ENCODE measurements around the gene ACTR1B.
"Not testable (repeated sequence)": the region's sequence is repeated elsewhere in the genome, so short reads cannot be mapped to it uniquely, and the experiment has no call there.

ACTR1B gene

DNA sequence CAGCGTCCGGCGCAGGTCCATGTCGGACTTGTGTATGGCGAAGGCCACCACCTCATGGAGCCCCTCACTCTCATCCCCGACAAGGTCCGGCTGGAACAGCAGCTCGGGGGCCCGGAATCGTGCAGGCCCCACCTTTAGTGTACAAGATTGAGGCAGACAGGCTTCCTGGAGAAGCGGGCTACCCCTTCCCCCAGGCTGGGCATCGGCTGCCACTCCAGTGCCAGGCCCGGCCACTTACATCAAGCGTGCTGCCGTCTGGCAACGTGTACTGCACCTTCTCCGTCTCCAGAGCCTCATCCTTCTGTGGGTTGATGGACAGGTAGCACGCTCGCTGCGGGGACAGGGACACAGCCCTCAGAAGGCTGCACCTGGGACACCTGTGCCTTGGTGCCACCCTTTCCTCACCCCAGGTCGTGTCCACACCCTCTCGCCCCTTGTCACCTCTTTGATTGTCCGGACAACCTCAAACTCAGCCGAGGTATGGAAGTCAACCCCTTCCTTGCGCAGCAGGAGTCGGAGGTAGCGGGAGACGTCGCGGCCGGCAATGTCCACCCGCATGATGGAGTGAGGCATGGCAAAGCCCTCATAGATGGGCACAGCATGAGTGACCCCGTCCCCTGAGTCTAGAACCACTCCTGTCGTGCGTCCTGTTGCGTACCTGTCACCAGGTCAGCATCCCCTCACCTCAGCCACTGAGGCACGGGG, 5.7 kb downstream of the ACTR1B start:
- no peak for DNase-seq

DNA sequence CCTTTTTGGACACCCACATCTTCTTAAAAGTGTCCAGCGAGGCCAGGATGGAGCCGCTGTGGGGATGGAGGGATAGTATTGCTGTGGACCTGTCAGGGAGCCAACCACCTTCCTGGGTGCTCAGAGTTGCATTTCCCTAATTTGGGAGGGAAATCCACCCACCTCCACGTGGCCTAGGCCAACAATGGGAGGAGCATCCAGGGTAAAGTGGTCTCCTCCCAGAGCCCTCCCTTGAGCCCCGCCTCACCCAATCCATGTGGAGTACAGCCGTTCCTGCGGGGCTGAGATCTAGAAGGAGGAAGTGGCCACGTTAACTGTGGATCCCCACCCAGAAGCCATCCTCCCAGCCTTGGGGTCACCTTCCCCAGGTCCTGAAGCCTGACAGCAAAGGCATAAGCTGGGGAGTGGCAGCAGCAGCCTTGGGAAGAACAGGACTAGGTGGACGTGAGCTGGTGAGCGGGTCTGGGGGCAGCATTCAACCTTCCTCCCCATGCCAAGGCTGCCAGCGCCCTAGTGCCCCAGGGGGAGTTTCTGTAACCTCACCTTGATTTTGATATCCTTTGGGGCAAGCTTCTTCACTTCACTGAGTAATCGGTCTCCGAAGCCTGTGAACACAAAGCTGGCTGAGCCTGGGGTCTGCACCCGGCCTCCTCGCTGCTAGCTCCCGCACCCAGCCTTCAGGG, 6.8 kb downstream of the ACTR1B start:
- no peak for DNase-seq

DNA sequence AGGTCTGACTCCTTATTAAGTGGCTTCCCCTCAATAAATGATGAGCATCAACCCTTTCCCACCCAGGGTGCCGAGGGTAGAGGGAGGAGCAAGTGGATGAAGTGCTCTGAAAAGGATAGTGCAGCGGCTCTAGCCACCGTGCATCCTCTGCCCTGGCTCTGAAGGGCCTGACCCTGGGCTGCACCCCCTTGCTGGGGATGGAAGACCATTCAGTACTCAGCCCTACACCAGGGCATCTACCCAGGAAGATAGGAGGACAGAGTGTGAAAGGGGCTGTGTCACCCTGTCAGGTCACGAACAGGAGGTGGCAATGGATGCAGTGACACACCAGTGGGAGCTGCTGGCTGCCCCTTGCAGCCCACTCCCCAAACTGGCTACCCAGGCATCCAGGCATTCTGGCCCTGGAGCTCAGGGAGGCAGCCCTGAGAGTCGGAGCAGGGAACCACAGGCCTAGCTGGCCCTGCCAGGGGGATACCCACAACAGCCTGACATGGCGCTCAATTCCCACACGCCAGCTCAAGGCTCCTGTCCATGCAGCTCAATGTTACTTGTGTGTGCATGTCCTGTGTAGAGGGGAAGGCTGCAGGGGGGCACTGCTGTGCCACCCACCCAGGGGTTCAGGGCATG, 7.6 kb downstream of the ACTR1B start:
- DNase-seq: no peak

DNA sequence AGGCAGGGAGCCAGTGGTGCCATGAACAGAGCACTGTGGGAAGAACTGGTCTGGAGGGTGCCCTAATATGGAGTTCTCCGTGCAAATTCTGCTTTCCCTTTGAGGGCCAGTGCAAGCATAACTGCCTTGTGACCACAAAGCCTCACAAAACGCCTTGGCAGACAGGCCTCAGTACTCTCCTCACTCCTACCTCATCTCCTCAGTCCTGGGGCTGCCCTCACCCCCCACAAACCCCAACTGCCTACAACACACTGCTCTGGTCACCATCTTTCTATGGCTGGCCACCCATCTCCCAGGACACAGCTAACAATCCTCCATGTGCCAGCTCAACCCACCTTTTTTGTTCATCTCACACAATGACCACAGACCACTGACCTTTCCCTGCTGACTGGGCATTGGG, 9.1 kb downstream of the ACTR1B start:
- no peak for DNase-seq

DNA sequence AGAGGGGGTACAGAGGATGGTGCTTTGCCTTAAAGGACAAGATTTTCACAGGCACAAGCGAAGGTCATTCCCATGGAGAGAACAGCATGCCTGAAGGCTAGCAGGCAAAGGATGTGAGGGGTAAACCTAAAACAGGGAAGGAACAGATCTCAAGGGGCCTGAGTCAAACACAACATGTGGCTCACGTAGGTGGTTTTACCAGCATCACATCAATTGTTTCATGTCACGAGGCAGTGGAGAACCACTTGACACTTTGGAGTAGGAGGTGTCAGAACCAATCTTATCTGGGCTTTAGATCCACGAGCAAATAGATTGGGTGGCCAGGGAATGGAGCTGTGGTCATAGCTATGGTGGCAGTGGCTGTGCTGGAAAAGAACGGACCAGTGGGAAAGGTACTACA, 9.5 kb downstream of the ACTR1B start:
- no peak for DNase-seq

DNA sequence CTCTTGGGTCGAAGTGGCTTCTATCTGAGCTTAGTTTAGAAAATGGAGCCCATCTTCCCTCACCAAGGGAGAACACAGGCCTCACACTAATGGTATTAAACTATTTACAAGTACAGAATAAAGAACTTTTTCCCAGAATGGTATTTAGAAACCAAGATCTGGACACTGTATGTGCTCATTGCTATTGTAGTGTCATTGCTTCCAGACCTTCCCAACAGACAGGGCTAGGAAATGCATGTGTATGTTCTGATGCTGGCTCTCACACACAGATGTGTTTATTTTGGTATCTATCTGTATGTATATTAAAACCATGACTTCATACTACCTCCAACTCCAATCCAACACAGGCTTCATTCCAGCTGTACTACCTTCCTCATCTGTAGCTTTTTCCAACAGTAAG, 10.0 kb downstream of the ACTR1B start:
- DNase-seq: no peak

DNA sequence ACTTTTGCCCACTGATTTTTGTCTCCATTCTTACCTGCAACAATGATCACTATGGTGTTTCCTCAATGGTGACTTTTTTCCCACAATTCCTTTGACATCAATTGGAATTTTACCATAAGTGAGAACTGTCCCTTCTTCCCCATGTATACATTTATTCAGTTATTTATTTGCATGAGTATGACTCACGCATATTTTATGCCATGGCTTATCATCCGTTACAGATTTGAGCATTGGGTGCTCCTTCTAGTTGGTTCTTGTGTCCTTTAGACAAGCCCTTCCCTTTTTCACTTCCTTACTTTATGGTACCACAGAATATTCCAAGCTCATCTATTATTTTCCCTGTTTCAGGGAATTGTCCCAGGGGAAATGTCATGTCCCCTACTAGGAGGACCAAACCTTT, 10.4 kb downstream of the ACTR1B start:
- DNase-seq: no peak

DNA sequence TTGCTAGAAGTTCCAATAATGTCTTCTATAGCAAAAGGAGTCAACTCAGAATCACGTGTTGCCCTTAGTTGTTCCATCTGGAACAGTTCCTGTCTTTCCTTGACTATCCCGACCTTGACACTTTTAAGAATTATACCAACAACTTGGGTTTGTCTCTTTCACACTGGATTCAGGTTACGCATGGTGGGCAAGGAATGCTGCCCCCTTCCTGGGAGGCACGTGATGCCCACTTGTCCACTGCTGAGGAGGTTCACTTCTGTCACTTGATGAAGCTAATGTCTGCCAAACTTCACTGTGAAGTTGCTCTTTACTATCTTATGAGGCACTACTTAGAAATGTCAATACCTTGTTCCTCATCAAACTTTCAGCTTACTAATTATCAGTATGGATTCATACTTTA, 12.7 kb downstream of the ACTR1B start:
- DNase-seq: no peak

DNA sequence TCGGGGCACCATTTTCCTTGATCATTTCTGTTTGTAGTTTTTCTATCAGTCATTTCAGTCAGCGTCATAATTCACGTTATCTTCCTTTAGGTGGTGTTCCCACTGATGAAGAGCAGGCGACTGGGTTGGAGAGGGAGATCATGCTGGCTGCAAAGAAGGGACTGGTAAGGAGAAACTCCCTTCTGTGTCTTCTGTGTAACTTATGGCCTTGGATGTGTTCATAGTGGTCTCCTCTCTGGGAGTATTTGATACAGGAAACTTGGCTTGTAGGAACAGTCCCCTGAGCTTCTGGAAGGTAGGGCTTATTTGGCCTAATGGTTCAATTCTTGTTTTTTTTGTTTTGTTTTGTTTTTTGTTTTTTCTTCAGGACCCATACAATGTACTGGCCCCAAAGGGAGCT, 16.9 kb downstream of the ACTR1B start:
- DNase-seq: no peak

DNA sequence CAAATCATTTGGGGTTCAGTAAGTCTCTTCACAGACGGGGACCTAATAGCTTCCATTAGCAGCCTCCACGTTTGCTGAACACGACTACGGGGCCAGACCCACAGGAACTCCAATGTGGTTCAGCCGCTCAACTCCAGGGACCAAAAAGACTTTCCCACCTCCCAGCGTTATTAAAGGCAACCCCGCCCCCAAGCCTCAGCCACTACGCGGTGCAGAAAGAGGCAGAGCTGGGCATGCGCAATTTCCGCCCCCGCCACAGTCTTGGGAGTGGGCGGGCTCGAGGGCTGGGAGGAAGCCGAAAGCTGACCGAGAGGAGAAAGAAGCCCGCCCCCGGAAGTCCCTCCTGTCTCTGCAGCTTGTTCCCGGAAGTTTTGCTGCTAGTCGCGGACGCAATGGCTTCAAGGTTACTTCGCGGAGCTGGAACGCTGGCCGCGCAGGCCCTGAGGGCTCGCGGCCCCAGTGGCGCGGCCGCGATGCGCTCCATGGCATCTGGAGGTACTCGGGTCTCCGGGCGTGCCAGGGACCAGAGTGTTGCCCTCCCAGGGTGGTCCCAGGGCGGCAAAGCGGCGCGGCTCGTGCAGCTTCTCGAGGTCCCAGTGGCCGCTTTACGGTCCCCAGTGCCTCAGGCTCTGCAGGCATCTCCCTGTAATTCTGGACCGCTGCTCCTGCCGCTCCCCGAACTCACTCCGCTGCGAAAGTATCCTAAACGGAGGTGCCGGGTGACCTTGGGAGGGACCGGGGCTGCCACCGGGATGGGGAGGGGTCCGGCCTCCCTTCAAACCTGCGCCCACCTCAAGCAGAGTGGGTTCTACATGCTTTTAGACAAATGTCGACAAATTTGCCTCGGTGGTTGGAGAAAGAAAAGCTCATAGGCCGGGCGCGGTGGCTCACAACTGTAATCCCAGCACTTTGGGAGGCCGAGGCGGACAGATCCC, 17.9 kb downstream of the ACTR1B start, which contains the start of gene COX5B:
Gene COX5B, plus strand, starts transcription at position 368 of the 935 bp plus-strand sequence. Its CDS starts 25 bp downstream, at position 393.
- peak; percentile 99 for DNase-seq

DNA sequence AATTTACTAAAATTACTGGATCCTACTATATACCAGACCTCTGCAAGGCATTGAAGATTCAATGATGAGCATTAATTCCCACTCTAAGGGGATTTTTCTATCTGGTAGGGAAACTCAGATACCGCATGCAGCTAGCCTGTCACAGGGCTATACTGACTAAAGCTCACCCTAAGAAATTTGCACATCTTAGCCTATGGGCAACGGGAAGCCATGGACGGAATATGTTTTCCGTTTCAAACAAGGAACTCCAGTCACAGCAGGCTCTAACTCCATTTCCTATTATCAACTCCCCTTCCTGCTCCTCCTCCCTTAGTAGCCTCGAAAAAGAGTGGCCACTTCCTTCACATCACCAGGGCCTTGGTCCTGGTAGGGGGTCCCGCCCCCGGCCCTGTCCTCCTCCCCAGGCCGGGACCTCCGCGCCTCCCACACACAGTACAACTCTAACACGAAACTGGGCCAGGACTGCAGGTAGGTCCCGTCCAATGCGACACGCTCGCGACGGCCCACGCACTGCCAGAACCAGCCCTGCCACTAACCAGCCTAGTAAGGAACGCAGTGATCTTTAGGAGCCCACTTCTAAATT, 18.6 kb downstream of the ACTR1B start:
- DNase-seq: no peak

DNA sequence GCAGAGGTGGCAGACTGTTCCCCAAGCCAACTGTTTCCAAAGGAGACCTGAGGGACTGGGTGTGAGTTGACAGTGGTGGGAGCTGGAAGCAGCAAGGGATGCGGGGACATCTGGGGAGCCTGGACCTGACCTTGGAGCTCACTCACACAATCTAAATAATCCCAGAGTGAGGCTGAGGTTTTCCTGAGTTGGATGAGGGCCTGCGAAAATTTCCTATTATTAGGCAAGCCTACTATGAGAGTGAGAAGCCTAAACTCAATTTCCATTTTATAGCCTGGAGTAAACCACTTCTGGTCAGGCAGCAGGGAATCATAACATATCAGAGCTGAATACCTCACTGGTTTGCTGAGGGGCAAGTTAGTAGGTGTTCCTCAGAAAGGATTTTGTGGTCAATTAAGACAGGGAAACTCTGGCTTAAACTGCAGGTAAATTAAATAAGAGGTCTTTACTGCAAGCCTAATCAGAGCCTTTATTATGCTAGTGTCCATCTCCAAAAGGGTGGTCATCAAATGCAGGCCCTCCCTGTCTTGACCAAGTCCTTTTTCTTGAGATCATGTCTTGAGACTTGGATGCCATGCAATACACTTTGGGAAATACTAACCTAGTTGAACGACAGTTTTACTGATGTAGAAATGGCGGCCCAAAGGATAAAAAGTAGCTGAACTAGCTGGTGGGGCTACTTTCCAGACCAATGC, 19.7 kb downstream of the ACTR1B start:
- DNase-seq: no peak

DNA sequence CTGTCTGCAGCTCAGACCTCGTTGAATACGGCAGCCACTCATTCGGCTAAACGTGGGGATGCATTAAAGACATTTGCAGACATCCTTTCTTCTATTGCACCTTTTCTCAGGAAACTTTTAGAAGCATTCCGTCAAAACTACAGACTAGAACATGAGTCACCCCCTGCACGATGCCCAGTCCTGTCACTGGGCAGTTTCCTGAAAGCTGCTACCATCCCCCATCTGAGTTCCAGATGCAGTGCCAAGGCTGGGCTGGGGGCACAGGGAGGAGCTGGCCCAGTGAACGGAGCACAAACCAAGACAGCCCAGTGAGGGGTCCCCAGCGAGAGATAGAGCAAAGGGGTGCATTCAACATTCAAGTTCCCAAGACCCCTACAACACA, 37.8 kb downstream of the ACTR1B start:
- not testable (repeated sequence) for DNase-seq

DNA sequence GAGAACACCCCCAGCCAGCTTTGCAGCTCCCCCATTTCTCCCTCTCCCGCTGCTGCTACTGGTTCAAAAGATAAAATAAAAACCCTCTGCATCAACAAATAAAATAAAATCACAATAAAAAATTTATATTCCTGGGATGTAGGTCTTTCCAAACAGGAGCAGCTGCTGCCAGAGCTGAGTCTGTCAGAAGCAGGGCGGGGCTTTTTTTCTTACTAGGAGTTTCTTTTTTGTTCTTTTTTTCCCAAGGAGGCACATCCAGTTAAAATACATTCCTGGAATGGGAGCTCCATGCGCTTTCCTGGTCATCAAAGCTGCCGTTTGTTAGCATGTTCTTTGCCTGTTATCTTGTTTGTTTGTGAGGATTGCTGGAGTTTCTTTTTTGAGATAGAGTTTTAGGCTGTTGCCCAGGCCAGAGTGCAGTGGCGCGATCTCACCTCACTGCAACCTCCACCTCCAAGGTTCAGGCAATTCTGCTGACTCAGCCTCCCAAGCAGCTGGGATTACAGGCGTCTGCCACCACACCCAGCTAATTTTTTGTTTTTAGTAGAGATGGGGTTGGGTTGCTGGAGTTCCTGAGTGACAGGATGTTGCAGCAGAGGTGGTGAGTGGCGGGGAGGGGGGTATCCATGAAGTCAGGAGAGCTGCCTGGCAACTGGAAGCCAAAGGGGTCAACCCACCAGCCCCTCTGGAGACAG, 38.3 kb downstream of the ACTR1B start:
- DNase-seq: not testable (repeated sequence)

DNA sequence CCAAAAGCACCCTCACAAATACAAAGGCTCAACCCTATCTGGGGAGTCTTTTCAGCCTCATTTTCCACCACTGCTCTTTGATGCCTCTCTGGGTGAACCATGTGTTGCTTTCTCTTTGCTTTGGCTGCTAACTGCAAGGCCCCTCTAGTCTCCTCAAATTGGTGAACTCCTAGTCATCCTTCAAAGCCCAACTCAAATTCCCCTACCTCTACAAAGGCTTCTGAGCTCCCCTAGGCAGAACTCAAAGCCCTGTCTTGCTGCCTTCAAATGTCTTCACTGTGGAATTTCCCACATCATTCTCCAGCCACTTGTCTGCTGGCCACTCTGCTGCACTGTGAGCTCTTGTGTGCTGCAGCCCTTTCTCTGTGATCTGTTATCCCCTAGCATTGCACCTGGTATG, 40.9 kb downstream of the ACTR1B start:
- not testable (repeated sequence) for DNase-seq

DNA sequence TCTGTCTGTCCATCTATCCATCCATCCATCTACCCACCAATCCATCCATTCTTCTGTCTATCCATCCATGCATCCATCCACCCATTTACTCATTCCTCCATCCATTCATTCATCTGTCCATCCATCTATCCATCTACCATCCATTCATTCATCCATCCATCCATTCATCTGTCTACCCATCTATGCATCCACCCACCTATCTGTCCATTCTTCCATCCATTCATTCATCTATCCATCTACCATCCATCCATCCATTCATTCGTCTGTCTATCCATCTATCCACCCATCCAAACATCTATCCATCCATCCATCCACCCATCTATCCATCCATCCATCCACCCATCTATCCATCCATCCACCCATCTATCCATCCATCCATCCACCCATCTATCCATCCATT, 43.4 kb downstream of the ACTR1B start:
- not testable (repeated sequence) for DNase-seq

DNA sequence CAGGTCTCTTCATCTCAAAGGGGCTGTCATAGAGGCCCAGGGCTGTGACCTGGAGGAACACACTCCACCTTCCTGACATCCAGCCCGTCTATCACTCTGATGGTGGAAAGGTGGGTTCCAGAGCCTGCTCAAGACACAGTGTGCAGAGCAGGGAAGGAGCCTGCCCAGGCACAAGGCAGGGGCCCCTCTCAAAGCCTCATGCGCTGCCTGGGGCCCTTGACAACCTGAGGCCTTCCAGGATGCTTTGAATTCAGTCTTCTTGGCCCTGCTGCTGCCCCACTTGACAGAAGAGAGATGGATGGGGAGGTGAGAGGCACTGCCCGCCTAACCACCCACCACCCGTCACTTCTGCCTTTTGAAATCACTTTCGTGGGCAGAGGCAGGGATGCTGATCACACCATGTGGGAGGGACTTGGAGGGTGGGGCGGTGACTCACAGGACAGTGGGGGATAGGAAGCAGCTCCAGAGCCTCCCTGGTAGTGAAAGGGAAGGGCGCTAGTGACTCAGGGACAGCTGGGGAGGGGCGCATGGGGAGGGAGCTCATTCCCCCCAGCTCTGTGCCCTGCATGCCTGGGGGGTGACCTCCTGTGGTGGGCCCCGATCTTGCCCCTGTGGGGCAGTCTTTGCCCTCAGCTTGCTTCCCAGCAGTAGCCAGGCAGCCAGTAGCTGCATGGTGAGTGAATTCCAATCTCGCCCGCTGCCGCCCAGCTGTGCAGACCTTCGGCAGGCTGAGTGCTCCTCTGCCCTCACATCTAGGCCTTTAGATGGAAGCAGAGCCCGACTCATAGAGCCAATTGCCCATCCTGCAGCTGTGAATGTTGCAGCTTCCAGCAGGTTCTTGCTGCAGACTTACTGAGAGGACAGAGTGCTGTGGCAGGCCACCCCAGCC, 44.7 kb downstream of the ACTR1B start:
- DNase-seq: not testable (repeated sequence)

DNA sequence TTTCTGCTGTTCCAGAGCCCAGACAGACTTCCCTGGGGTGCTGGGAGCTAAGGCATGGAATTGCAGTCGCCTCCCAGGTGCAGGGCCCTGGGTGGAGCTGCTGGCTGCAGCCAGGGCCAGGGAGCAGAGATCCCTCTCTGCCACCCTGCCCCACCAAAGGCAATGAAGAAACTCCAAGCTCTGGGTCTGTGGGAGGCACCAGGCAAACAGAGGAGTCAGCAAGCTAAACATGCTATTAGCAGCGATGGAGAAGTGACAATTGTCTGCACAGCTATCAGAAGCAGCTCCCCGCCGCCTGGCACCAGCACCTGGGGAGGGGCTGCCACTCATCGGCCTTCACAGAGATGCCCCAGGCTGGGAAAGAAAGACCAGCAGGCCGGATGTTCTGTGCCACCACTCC, 45.9 kb downstream of the ACTR1B start:
- DNase-seq: no peak

DNA sequence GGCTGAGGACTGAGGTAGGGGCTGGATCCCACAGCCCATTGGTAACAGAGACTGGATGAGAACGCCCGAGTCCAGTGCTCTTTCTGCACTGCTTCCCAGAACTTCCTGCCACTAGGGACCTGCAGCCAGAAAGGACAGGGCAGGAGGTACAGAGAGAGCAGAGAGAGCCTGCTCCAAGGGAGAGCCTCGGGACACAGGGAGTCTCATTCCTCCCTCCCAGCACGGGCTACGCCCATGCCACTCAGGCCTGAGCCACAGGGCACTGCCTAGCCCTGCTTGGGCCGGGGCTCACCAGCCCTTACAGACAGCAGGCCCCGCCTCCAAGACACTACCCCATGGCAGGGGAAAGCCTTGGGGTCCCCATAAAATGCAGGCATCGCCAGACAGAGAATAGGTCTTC, 48.1 kb downstream of the ACTR1B start:
- not testable (repeated sequence) for DNase-seq

DNA sequence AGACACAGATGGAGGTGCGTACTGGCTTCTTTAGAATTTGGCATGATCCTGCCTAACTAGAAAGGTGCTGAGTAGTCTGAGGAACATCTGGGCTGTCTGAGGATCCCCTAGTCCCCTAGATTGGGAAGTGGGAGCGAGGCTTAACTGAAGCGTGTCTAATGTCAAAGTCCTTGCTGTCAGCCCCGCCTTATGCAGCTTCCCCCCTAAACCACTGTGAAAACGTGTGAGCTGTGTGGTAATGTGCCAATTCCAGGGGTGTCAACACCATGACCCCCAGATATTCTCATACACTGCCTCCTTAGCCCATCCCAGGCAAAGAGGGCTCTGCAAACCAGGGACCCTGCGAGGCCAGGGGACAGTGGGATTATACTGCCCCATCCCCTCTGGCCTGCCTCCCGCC, 51.9 kb downstream of the ACTR1B start:
- not testable (repeated sequence) for DNase-seq

All from right hindlimb (tissue), 1 donor.